Caki2 (cell line): Measurements from ENCODE around the gene TTLL10. TPM values are rescaled to one million over a fixed set of nuclear protein-coding genes. Genes with fewer than 3 reads are reported as not detected.

Experiments
- DNase-seq: peaks from one replicate; pipeline ENCODE4 v3.0.0-alpha.2; 2015; ENCODE audit warnings: low read depth
- in situ Hi-C: cut with HindIII; loops from 2 replicates; pipeline ENCODE4 v1.10.0; 2016; ENCODE audit warnings: low sequenced_read_pairs, low pct_unique_long_range_greater_than_20kb, mixed read lengths
- total RNA-seq: library from RNA; depleted of rRNA; stranded (reverse); fragments of >200 nt; shearing (Covaris generic); gene quantifications from 2 replicates; pipeline ENCODE4 v1.2.3, GENCODE V29; 2014; ENCODE audit warnings: low replicate concordance

Gene TTLL10
- total RNA-seq, 1 experiment from 2014 or later, result not detected

DNA sequence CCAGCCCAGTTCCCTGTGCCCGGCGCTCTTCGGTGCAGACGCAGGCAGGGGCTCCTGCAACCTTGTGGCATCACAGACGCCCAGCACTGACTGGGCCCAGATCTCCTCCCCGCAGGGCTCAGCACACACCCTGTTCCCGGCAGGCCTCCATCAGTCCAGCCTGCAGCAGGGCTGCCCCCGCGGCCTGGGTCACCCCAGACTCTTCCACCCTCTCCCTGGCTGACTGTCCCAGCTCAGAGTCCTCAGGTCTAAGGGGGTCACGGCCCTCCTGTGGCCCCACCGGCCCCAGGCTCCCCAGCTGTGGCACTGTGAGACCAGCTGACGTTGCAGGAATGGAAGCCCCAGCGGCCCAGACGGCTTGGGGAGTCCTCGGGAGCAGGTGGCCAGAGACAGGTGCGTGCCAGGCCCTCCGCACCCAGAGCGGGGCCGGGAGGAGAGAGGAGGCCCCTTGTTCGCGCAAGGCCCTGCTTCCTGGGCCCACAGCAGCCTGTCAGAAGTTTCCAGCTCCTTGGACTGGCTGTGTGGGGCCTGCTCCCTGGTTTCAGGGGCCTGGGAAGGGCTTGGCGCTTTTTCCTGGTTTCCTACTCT lies 62.6 kb downstream of the TTLL10 start:
- in situ Hi-C loops, result no loop called here
- DNase-seq, result no peak

DNA sequence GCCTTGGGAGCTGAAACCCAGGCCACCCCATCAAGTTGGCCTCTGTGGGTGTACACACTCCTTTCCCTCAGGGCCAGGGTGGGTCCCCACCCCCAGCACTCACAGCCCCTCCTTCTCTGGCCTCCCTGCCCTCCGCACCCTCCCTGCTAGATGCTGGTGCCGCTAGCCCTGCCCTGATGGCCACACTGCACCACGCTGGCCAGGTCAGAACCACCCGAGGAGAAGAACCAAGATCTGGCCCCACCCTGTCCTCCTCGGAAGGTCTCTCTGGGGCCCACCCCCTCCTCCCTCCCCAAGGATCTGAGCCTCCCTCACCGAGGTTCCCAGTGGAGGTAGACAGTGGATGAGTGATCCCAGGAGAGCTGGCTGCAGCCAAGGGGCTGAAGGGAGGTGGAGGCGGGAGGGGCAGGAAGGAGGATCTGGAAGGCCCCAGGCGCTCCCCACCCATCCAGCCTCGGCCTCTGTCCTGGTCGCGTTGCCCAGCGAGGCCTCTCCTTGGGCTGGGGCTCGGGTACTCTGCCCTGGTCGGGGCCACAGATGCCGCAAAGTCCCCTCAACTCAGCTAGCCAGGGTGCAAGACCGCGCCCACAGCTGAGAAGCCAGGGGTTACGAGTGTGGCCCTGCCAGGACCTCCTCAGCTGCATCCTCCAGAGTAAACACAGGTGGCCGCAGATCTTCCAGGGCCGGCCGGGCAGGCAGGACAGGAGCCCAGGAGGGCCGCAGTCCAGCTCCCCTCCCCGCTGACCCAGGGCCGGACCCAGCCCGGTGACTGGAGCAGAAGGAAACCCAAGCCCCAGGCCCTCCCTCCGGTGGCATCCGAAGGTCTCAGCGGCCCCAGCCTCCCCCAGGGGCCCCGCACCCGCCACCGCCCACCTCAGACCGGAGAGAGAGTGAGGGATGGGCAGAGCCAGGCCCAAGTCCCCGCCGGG lies 63.5 kb downstream of the TTLL10 start:
- no peak for DNase-seq
- in situ Hi-C loops, result no loop called here

DNA sequence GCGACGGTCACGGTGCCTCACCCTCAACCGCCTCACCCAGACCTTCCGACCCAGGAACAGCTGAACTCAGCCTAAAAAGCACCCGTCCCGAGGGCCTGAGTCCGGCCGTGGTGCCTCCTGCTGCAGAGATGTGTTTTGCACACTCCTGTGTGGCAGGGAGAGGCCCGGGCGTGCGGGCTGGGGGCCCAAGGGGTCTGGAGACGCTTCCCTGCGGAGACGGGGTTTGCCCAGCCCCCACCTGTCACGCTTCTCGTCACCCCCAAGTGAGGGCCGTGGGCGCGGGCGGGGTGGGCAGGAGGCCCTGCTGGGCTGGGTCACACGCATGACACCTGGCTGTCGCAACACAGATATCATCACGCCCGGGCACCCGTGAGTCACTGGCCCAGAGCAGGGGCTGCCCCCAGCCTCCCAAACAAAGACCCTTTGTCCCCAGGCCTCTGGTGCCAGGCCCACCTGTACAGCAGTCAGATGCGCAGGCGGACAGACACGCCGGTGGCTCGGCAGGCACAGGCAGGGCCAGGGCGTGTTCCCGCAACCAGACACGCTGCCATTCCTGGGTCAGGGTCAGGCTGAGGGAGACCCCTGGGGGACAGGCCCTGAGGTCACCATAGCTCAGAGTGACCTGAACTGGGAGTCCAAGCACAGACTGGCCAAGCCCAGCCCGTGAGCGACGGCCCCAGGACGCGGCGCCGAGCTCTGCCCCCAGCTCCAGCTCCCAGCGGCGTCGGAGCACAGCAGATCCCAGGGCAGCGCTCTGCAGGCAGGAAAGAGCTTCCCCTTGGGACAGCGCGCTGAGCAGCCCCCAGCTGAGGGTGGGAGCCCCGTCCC lies 64.4 kb downstream of the TTLL10 start:
- in situ Hi-C loops, result no loop called here
- no peak for DNase-seq

DNA sequence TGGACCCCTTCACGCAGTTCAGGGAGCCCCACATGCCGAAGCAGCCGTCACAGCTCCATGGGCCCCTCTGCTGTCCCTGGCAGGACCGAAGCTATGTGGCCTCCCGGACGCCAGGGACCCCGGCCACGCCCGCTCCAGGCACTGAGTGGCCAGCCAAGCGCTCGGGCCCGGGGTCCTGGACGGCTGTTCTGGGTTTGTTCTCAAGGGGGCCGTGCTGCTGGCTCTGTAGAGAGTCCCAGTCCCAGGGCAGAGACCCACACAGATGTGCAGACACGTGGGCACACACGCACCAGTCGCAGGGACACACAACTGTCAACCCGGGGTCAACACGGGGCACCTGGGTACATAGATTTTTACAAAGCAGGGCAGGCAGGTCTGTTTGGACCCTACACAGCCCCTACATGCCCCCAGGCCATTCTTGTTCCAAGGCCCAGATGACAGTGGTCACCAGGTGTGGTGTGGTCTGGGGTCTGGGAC lies 65.1 kb downstream of the TTLL10 start:
- in situ Hi-C loops, result no loop called here
- DNase-seq, result no peak

DNA sequence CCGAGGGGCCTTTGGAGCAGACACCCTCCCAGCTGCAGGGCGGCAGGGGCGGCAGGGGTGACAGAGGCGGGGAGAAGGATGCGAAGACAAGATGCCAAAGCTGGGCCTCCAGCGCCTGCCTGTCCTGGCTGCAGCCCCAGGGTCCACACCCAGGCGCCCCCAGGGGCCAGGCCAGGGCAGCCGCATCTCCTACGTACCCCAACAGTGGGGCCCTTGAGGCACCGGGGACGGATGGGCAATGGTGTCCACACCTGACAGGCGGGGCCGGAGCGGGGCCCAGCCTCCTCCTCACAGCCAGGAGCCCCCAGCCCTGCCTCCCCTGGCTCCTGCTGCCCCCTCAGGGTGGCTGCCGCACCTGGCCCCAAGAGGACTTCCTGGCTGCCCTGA lies 65.5 kb downstream of the TTLL10 start:
- in situ Hi-C loops, result no loop called here
- no peak for DNase-seq

DNA sequence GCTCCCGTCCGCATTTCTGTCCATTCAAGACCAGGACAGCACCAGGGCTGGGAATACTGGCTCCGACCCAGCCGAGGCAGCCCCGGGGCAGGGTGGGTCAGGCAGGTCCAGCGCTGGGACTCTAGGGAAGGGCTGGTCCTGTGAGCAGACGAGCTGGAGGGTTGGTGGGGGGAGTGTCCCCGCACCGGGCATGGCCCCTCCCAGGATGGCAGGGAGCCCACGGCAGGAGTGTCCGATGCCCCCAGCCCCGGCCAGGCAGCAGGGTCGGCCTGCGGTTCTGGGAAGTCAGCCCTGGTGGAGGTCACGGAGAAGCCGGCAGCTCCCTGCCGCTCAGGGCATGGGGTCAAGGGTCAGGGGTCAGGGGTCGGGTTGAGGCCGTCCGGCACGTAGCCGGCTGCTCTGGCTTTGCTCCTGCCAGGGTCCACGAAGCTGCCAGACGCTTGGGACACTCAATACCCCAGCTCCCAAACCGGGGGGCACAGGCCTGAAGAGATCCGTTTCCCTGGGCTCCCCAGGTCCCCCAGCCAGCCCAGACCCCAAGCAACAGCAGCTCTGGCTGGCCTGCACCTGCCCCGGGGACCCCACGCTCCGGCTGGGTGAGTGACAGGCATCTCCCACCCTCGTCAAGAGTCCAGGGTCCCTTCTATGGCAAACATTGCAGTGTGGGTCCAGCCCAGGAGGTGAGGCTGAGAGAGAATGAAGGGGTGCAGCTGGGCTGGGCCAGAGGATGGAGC lies 66.1 kb downstream of the TTLL10 start:
- no peak for DNase-seq
- in situ Hi-C loops, result no loop called here

DNA sequence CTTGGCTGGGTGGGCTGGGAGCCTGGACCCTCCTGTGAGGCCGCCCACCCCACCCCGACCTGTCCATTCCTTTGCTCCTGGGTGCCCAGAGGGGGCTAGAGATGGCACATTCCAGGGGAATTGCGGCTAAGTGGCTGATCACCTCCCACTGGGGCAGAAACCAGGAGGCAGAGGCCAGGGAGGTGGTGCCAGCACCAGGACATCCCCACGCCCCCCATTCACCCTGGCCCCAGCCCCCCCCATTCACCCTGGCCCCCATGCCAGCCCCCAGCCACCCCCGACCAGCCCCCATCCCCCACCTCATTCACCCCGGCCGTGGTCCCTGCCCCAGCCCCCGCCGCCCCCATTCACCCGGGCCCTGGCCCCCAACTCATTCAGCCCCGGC lies 66.7 kb downstream of the TTLL10 start:
- DNase-seq, result no peak
- in situ Hi-C loops, result no loop called here

DNA sequence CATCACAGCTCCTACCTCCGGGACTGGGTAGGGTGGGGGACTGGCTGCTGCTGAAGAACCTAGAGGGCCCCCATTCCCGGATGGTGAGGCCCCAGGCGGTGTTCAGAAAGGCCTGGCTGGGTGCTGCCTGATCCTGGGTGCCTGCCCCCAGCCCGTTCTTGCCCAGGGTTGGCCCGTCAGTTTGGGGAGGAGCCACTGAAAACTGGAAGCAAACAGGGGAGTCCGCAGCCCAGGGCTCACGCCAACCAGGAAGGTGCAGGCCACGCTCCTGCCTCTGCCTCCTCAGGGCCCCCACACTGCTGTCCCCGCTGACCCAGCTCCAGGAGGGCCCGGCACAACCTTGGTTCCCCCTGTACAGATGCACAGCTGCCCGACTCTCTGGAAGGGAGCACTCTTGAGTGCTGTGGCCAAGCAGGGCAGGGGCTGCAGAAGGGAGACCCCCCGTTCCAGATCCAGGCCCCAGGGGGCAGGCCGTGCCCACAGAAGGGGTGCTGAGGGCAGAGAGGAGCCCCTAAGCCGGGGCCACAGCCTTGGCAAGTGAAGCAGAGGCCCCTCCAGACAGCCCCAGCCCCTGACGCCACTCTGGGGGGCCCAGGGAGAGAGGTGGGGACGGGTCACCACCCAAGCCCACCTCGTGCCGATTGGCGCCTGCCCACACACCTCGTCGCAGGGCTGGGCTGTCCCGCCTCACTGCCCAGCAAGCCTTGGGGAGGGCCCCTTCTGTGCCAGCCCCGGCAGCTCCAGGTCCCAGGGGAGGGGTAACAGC lies 67.3 kb downstream of the TTLL10 start:
- DNase-seq, result no peak
- in situ Hi-C loops, result no loop called here

DNA sequence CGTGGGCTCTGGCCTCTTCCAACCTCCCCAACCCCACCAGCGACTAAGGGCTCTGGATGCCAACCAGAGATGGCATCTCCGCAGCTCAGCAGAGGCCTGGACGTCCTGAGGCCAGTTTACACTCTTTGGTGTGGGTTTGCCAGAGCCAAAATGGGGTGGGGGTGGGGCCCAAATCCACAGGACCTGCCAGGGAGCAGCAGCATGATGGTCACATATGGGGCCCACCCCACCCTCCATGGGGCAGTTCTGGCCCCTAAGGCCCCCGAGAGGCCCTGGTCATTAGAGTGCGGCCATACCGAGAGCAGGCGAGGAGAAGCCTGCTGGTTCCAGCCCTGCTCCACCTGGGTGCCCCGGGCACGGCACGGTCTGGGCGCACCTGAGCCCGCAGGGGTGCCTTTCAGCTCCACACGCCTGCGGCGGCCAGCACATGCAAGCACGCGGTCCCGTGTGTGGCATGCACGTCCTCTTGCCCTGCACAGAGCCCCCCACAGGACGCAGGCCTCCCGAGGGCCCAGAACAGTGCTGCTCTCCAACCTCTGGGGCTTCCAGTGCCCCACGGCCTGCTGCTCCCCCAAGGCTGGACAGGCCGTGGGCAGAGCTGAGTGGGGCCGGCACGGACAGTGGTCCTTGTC lies 68.0 kb downstream of the TTLL10 start:
- no peak for DNase-seq
- in situ Hi-C loops, result no loop called here

DNA sequence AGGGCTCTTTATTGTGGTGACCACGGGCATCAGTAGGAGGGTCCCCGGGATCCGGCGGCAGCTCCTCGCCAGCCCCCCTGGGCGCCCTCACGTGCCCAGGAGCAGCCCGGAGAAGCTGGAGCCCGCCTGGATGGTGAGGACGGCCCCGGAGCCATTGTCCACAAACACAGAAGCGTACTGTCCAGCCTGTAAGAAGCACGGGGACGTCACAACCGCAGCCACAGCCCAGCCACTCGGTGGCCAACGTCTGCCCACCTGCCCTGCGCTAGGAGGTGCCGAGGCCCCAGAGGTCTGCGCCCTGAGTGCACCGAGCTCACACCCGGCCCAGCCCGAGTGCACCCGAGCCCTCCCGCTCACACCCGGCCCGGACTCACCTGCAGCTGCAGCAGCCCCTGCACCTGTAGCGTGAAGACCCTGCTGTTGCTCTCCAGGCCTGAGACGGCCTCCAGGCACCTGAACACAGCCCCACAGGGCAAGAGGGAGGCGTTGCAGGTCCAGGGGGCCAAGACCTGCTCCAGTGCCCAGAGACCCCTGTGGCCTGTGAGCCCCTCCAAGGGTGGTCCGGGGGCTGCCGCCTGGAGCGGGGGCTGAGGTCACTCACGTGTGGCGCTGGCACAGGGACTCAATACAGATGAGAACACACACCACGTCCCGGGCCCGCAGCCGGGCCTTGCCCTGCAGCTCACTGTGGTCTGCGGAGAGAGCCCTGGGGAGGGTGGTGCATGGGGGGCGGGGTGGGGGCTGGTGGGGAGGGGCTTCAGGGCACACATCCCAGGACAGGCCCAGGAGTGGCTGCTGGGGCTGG lies 69.0 kb downstream of the TTLL10 start:
- in situ Hi-C loops, result no loop called here
- DNase-seq, result no peak

DNA sequence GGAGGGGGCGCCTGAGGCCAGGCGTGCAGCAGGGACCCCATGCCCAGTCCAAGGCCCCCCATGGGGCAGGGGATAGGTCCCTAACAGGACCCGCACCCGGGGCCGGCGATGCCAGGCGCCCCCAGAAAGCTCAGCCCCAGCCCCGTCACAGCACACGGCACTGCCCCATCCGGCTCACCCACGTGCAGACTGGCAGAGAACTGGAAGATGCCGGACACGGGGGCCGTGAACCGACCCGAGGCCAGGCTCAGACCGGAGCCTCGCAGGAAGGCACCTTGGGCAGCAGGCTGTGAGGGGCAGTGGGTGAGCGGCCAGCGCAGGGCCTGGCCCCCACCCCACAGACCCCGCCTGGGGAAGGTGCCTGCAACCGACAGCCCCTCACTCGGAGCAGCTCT lies 69.6 kb downstream of the TTLL10 start:
- in situ Hi-C loops, result no loop called here
- no peak for DNase-seq

DNA sequence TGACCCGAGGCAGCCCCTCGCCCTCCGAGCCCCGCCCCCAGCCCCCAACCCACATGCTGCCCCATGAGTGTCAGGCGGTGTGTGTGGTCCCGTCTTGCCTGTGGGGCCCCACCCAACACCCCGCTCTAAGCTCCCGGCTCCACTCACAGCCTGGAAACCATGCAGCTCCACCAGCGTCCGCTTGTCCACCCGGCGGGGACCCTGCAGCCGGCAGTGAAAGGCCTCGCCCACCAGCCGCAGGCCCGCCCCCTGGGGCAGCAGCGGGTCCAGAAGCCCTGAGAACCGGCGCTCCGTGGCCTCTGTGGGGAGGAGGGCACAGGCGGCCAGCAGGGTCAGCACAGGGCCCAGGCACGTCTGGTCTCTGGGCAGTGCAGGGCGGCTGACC lies 70.1 kb downstream of the TTLL10 start:
- DNase-seq, result no peak

DNA sequence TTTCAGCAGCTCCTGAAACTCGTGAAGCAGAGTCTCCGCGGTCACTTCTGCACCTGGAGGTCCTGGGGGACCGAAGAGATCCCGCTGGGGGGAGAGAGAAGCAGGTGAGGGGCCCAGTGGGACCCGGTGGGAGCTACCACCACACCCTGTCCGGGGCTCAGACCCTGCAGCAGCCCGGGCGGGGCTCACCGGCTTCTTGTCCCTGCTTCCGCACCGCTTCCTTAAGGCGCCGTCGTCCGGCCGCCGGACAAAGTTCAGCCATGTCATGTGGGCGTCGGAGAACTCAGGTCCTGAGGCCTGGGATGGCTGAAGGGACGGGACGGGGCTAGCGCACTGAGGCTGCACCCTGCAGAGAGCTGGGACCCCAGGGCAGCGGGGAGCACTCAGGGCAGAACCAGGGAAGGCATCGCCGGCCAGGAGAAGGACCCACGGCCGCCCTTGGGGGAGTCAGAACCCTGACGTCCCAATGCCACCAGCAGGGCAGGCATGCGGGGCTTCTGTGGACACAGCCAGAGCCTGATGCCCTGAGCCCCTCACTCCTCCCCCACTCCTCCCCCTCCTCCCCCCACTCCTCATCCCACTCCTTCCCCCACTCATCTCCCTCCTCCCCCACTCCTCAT lies 70.6 kb downstream of the TTLL10 start:
- no peak for DNase-seq
- in situ Hi-C loops, result no loop called here

More for the DNA sequence above, 70.1 kb downstream of the TTLL10 start:
- in situ Hi-C loops, result no loop called here

DNA sequence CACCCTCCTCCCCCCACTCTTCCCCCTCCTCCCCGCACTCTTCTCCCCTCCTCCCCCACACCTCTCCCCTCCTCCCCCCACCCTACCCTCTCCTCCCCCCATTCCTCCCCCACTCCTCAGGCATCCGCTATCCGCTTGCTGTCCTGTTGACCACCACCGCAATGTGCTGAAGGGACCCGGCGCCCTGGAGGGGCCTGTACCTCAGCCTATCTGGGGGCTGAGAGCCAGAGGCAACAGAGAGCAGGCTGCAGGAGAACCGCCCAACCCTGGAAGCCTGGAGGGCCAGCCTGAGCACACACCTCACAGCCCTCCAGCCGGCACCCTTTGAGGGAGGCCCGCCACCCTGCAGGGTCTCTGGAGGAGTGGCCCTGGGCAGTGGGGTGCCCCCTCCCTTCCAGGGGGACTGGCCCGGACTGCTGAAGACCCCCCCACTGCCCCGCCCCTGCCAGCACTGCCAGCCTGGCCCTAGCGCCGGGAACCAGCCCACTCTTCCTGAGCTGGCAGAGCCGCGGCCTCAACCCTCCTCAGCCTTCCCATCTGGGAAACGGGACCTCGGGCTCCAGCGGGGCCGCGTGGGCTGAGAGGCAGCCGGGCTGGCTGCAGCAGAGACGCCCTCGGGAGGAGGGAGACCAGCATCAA lies 71.6 kb downstream of the TTLL10 start:
- in situ Hi-C loops, result no loop called here
- DNase-seq, result no peak

DNA sequence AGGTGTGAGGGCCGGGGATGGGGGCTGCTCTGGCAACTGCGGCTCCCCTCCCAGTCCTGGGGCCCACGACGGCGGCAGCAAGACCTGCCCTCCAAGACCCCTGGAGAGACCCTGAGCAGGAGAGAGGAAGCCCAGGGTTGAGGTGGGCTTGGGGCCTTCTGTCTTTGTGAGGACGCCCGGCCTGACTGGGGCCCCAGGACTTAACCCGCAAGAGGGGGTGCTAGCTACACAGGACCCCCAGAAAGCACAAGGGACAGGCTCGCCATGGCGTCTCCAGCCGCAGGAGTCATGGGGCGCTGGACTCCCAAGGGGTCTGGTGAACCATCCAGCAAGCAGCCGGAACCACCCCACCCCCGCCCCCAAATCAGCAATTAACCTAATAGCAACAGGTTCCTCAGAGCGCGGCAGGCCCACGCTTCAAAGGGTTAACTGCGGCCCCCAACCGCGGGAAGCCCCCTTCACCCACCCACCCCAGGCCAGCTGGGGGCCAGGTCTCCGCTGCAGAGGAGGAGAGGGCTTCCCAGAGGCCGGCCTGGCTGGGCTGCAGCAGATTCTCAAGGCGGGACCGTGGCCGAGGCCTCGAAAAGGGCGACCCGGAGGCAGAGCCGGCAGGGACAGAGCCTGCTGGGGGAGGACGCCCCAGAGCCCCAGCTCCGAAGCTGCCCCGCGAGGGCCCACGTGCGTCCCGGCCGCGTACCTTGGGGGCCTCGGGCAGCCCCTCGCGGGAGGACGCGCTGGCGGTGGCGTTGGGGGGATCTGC lies 72.3 kb downstream of the TTLL10 start:
- in situ Hi-C loops, result no loop called here
- DNase-seq, result no peak
